GM12878 (cell line): ENCODE measurements around the gene SLC12A9. TPM values are rescaled to one million over a fixed set of nuclear protein-coding genes. Genes with fewer than 3 reads are reported as not detected.

ENCODE experiments used
- ATAC-seq: fragments of 200-7000 bp; cut with Tn5 transposase; 3 replicates; pipeline ENCODE4 v1.9.1; 2020; ENCODE audit warnings: mild to moderate bottlenecking, moderate library complexity
- BruUV-seq: library from RNA; stranded (reverse); fragments of 400-500 nt; replicated peaks from 2 replicates; lab custom pipeline; 2021; lab: Mats Ljungman, UMichigan
- CTCF ChIA-PET: fragments of 300-600 bp; sonication (Branson Sonifier 250); formaldehyde crosslinking; extraction: SDS; loops from one replicate; lab custom pipeline; 2021; ENCODE audit warnings: inconsistent platforms; lab: Yijun Ruan, JAX
- POLR2A ChIA-PET: fragments of 350-600 bp; formaldehyde crosslinking; extraction: SDS; loops from one replicate; lab custom pipeline; 2021; ENCODE audit warnings: inconsistent platforms; lab: Charles Lee
- RAD21 ChIA-PET: fragments of 300-600 bp; sonication (Branson Sonifier 250); formaldehyde crosslinking; loops from one replicate; lab custom pipeline; 2023; ENCODE audit warnings: antibody characterized with exemption; ENCODE audit not compliant: unreplicated experiment; lab: Charles Lee
- SMC1A ChIA-PET: fragments of 300-600 bp; sonication (Branson Sonifier 250); formaldehyde crosslinking; loops from one replicate; lab custom pipeline; 2023; ENCODE audit not compliant: unreplicated experiment, uncharacterized antibody; lab: Charles Lee
- DNase-seq: peaks from one replicate; pipeline ENCODE4 v3.0.0-alpha.2; 2011; ENCODE audit warnings: low read depth, low spot score
- FAIRE-seq: peaks from 3 replicates; lab custom pipeline; 2011; peaks lifted over from hg19 to GRCh38; lab: Jason Lieb, UNC
- H2AFZ ChIP-seq: 2 replicates; pipeline ENCODE4 v1.6.0; 2011; ENCODE audit warnings: low read depth, low read length, control low read depth; ENCODE audit not compliant: control insufficient read depth
- H3K27ac ChIP-seq: 2 replicates; pipeline ENCODE4 v1.5.1; 2011; ENCODE audit warnings: control low read depth; ENCODE audit not compliant: control insufficient read depth, insufficient read depth
- H3K27me3 ChIP-seq, 2 experiments: replicated peaks in 1 of 2; 2 replicates each; pipeline versions ENCODE4 v1.6.0 to v1.6.1; 2011; ENCODE audit warnings: low read length in 1 of 2; ENCODE audit not compliant: control insufficient read depth in 2 of 2, insufficient read depth in 2 of 2
- H3K36me3 ChIP-seq, 2 experiments: 2 replicates each; pipeline ENCODE4 v1.5.1; 2011; ENCODE audit warnings: low read length in 1 of 2; ENCODE audit not compliant: control insufficient read depth in 2 of 2, insufficient read depth in 2 of 2
- H3K4me1 ChIP-seq: 2 replicates; pipeline ENCODE4 v1.6.1; 2011; ENCODE audit warnings: mild to moderate bottlenecking, low read length, moderate library complexity, mixed read lengths; ENCODE audit not compliant: control insufficient read depth, insufficient read depth
- H3K4me2 ChIP-seq: 2 replicates; pipeline ENCODE4 v1.6.0; 2011; ENCODE audit warnings: control low read depth; ENCODE audit not compliant: control insufficient read depth, insufficient read depth
- H3K4me3 ChIP-seq: fragments of 200-600 bp; sonication (generic); 2 replicates; pipeline ENCODE4 v1.5.1; 2016
- H3K79me2 ChIP-seq: 2 replicates; pipeline ENCODE4 v1.6.0; 2011; ENCODE audit warnings: low read length; ENCODE audit not compliant: control insufficient read depth, insufficient read depth
- H3K9ac ChIP-seq: 2 replicates; pipeline ENCODE4 v1.8.0; 2011; ENCODE audit warnings: low read length, control low read depth, mixed read lengths; ENCODE audit not compliant: control insufficient read depth, insufficient read depth
- H3K9me3 ChIP-seq: replicated peaks from 3 replicates; pipeline ENCODE4 v1.5.1; 2011; ENCODE audit warnings: mild to moderate bottlenecking, low read length; ENCODE audit not compliant: control insufficient read depth, insufficient read depth
- H4K20me1 ChIP-seq: 2 replicates; pipeline ENCODE4 v1.6.0; 2011; ENCODE audit not compliant: control insufficient read depth, insufficient read depth
- SIN3A ChIP-seq: IDR thresholded peaks from 2 replicates; pipeline ENCODE4 v1.6.1; 2012; ENCODE audit warnings: low read depth, low read length, improper control_type of control experiment
- SMARCA5 ChIP-seq: fragments of 450-650 bp; IDR thresholded peaks from 2 replicates; pipeline ENCODE4 v1.6.1; 2017; ENCODE audit warnings: mild to moderate bottlenecking
- WRNIP1 ChIP-seq: IDR thresholded peaks from 2 replicates; pipeline ENCODE4 v1.6.1; 2011; ENCODE audit warnings: low read depth, low read length, improper control_type of control experiment, borderline replicate concordance
- ZNF24 ChIP-seq: fragments of 450-650 bp; IDR thresholded peaks from 2 replicates; pipeline ENCODE4 v1.6.1; 2017; ENCODE audit warnings: antibody characterized with exemption, mild to moderate bottlenecking
- WGBS: methylation state at CpG from one replicate; pipeline ENCODE4 v1.1.6; 2016; ENCODE audit warnings: low lambda C conversion rate; ENCODE audit not compliant: insufficient replicate concordance, insufficient coverage; ENCODE audit errors: missing lambda C conversion rate; 5-methylcytosine and 5-hydroxymethylcytosine counted together
- in situ Hi-C: fragments of 300-500 bp; cut with MboI; formaldehyde crosslinking; loops from 9 replicates; pipeline ENCODE4 v1.14.3; 2018; ENCODE audit warnings: mixed read lengths
- intact Hi-C: fragments of 100-400 bp; cut with micrococcal nuclease; formaldehyde crosslinking; loops from one replicate; pipeline ENCODE4 v1.14.2; 2022; ENCODE audit not compliant: unreplicated experiment
- polyA plus RNA-seq, 11 experiments: library from polyadenylated mRNA; depleted of rRNA in 4 of 11; unstranded in 6 of 11; stranded (reverse) in 5 of 11; fragments of >200 nt; fragmentation: Nextera tagmentation in 4 of 11; fragmentation: Illumina TruSeq in 1 of 11; extraction: Ambion mirVana in 4 of 11; extraction: Trizol in 1 of 11; gene quantifications; 1 replicate in 1 of 11; 2 replicates in 10 of 11; pipeline versions ENCODE4 v1.2.1 to v1.2.3, GENCODE V29; 2011 to 2016; ENCODE audit warnings: inconsistent platforms in 2 of 11, missing spikeins in 2 of 11, low read depth in 1 of 11
- total RNA-seq, 4 experiments: library from RNA; depleted of rRNA in 3 of 4; stranded (reverse); fragments of >200 nt in 3 of 4; fragmentation: Illumina TruSeq in 1 of 4; extraction: Trizol in 1 of 4; gene quantifications; 2 replicates each; pipeline versions ENCODE4 v1.2.1 to v1.2.3, GENCODE V29; 2013 to 2021
- TF ChIP-seq, protein P1 (sequence below): fragments of 450-650 bp; formaldehyde crosslinking; IDR thresholded peaks from 2 replicates; pipeline ENCODE4 v1.4.0; 2020; ENCODE audit warnings: mild to moderate bottlenecking, moderate library complexity

Gene SLC12A9
- total and polyA plus RNA-seq, 10 of the 15 experiments (the other 5 are each of a cell fraction or from before 2014, with no cell fraction given), result 0.24 to 18.5 (median 9.4) TPM

DNA sequence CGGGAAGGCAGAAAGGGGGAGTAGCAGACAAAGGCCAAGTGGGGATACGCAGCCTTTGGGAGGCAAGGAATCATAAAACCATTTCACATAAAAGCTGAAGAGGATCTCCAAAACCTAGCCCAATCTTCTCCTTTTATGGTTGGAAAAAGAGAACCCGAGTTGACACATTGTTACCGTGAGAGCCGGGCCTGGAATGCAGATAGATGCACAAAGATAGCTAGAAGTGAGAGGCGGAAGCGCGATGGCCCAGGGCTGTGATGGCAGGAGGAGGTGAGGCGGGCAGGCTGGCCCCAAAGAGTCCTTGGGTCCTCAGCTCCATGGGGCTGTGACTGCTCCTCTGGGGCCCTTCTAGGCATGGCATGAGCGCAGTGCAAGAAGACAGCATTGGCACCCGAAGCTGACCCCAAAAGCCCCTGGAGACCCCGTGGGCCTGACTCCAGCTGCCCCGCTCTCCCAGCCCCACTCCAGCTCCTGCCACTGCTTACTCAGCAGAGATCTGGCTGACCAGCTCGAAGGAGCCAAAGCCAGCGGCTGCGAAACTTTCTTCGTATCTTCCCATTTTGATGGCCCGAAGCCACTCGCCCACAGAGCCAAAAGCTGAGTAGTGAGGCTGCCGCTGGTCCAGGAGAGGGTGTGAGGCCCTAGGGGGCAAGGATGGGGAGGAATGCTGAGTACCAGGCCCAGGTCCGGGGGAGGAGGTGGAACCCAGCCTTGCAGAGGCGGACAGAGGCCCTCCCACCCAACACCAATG lies 47.7 kb upstream of the SLC12A9 start:
- WGBS, result 81% methylated on average over 21 of the region's 22 CpGs
- BruUV-seq, result no TSS peak
- no peak for FAIRE-seq
- ChIA-PET RAD21 (interaction anchor here (6.3 kb wide), 1 partner anchor 47 kb away, joined by 147 read pairs; the partner anchor contains the start of gene SLC12A9), POLR2A (interaction anchor here (0.7 to 3.0 kb wide), 3 partner anchors 47 to 112 kb away, joined by 3 to 11 read pairs (median 4); partner anchors contain the start of genes POP7 and SLC12A9), CTCF (interaction anchor here (0.5 to 7.9 kb wide), 5 partner anchors 47 to 245 kb away, joined by 3 to 238 read pairs (median 4); partner anchors contain the start of genes POP7 and SLC12A9), SMC1A (interaction anchor here (1.9 kb wide), 1 partner anchor 47 kb away, joined by 9 read pairs; the partner anchor contains the start of gene SLC12A9)
- DNase-seq, result no peak
- Histone ChIP-seq H3K9me3 (no peaks in the 10 kb centered on the region), H3K4me2 (no peak overlapping the region), H3K27ac (no peak overlapping the region), H2AFZ (no peak overlapping the region), H3K36me3 (no peaks in the 10 kb centered on the region), H3K27me3 (no peaks in the 10 kb centered on the region), H4K20me1 (no peaks in the 10 kb centered on the region), H3K9ac (no peak overlapping the region), H3K79me2 (no peaks in the 10 kb centered on the region), H3K4me3 (no peak overlapping the region), H3K4me1 (peaks cover 15% of the 10 kb centered on the region)
- intact Hi-C loops, result loop anchor here (5.0 kb wide), 1 partner anchor 32 kb away; no protein-coding TSS in a partner anchor
- no peak for TF ChIP-seq SIN3A
- no peak for TF ChIP-seq WRNIP1
- TF ChIP-seq, protein P1, sequence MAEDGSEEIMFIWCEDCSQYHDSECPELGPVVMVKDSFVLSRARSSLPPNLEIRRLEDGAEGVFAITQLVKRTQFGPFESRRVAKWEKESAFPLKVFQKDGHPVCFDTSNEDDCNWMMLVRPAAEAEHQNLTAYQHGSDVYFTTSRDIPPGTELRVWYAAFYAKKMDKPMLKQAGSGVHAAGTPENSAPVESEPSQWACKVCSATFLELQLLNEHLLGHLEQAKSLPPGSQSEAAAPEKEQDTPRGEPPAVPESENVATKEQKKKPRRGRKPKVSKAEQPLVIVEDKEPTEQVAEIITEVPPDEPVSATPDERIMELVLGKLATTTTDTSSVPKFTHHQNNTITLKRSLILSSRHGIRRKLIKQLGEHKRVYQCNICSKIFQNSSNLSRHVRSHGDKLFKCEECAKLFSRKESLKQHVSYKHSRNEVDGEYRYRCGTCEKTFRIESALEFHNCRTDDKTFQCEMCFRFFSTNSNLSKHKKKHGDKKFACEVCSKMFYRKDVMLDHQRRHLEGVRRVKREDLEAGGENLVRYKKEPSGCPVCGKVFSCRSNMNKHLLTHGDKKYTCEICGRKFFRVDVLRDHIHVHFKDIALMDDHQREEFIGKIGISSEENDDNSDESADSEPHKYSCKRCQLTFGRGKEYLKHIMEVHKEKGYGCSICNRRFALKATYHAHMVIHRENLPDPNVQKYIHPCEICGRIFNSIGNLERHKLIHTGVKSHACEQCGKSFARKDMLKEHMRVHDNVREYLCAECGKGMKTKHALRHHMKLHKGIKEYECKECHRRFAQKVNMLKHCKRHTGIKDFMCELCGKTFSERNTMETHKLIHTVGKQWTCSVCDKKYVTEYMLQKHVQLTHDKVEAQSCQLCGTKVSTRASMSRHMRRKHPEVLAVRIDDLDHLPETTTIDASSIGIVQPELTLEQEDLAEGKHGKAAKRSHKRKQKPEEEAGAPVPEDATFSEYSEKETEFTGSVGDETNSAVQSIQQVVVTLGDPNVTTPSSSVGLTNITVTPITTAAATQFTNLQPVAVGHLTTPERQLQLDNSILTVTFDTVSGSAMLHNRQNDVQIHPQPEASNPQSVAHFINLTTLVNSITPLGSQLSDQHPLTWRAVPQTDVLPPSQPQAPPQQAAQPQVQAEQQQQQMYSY (CRISPR knock-in tag), result no peak
- no peak for TF ChIP-seq ZNF24
- no peak for TF ChIP-seq SMARCA5
- in situ Hi-C loops, result no loop called here
- no peak for ATAC-seq
